NOMO-1 treated with dmso at 0.1 percent for 144 hours (cell line): Measurements from ENCODE around the gene VDR.

Source experiments
- DNase-seq: peaks from one replicate; lab custom pipeline; 2025; ENCODE audit not compliant: unreplicated experiment; lab: John Stamatoyannopoulos, UW

VDR gene

DNA sequence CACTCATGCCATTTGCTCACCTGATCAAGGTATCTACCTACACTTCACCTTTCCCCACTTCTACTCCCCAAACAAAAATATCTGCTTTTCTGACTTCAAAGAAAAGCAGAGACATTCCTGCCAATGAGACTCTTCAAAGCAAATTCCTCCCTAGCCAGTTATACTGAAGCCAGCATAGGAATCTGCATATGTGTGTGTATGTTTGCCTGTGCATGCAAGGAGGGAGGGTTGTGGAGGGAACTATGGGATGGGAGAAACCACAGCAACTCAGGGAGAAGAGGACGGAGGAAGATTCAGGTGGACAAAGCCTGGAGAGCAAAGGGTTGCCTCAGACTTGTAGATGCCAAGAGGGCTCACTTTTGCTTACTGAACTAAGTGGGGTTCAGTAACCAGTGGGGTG, 26.4 kb upstream of the VDR start:
- DNase-seq, result no peak

DNA sequence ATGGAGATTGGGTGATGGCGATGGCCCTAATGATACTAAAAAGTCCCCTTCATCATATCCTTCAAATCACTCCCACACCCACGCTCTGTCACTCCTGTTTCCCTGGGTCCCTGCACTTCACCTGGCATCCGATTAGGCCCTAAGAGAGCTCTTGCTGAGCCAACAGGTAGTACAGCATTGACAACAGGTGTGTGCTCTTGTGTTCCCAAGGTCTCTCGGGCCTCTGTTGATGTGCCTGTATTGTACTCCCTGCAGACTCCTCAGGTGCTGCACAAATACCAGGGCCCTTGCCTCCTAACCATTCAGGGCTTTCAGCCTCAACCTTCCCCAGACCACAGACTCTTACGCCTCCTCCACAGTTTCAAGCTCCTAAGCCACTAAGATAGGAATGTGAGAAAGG, 25.8 kb upstream of the VDR start:
- DNase-seq, result no peak

DNA sequence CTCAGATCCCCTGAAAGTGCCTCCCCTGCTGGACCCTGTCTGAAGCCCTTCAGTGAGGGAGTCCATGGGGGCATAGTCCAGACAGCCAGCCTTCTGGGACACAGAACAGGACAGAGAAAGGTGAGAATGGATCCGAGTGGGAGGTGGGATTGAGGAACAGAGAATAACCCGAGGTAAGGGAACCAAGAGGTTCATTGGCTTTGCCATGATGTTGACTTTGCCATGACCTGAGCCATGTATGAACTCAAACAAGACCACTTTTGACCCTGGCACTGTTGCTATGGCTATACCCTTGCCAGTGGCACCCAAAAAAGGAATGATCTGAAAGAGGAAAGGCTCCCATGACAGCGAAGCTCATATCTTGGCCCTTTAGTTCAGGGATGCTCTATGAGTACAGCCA, 22.6 kb upstream of the VDR start:
- DNase-seq, result no peak

DNA sequence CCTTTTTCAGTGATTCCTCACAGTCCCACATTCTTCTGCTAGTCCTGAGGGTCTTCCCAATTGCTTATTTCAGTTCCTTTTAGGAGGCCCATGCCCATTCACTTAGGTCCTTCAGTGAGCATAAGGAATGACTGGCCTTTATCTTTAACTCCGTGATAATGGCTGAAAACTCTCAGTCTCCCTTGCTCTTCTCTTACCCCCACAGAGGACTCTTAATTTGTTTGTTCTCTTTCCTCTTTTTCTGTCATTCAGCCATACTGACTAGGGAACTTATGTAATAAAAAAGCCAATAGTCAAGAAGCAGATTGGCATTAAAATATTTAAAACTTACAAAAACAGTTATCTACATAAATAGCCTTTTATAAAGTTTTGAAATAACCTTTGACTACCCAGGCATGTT, 17.1 kb upstream of the VDR start:
- DNase-seq, result no peak

DNA sequence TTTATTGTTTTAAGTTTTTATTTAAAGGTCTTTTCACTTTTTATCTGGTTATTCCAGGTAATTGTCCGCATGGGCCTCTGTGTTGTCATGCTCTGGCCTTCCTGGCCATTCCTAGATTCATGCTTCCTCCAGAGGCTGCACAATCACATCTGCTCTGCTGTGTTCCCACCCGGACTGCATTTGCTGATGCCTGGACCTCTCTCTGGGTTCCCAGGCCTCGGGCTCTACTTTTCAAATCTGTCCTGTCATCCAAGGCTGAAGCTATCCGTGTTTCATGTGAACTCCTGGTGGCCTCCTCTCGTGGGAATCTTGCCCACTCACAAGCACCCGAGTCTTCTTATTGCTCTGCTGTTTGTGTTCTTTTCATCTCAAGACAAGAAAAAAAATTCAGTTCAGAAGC, 16.1 kb upstream of the VDR start:
- DNase-seq, result no peak

DNA sequence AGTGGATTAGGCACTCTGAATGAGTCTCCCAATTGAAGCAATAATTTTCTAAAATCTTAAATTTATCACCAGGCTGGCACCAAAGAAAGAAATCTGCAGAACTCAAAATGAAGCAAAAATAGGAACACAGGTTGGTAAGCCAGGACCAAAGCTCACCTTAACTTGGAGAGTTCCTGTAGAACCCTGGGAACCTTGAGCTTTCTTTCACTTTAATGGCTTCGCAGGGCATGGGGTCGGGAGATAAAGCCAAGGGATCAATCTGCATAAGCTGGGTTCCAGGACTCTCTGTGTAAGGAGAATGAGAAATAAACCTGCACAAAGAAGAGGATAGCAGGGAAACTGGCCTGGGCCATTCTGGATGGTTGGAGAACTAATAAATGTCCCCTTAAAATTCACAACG, 8.3 kb upstream of the VDR start:
- DNase-seq, result no peak

DNA sequence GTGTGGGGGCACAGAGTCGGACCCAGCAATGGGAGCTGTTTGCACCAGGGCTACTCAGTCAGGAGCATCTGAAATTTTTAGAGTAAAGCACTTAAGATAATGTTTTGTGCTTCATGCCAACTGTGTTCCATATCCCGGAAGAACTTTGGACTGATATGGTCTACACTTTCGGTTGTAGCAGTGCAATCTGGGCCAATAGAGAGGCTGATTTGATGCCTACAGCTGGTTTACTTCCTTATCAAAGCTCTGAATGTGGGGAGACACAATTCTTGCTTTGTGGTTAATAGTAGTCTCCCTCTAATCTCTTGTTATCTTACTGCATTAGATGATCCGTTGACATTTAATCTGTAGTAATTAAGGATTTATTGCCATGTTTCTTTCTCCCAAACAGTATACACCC, 7.8 kb upstream of the VDR start:
- DNase-seq, result no peak

DNA sequence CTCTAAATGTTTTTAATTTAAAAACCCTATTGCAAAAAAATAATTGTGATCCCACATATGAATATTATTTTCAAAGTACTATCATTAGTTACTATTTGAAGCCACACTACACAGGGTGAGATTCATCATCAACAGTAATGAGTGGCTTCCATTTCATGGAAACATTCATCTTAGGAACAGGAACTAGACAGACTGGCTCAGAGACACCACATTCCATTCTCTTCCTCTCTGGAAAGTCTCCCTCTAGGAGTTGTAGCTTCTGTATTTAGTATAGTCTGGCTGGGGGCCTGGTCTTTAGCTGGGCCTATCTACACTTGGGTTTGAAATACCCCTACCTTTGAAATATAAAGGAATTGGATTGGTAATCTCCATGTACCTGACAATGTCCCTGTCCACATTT, 6.2 kb upstream of the VDR start:
- DNase-seq, result no peak

DNA sequence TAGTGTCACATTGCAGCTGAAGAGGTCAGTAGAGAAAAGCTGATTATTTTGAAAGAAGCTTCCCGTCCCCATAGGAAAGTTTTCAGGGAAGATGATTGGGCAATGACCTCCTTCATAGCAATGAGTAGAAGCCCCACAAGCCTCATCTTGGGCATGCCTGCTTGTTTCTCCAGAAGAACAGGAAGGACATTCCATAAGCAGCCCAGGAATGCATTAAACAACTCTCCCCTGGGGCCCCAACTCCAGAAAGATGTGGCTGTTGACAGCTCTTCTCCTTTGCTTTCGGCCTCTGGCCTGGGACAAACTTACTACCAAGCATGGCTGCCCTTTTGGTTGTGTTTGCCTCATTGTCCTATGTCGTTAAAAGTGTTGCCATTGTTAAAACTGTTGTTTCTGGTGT, 5.7 kb upstream of the VDR start:
- DNase-seq, result no peak

DNA sequence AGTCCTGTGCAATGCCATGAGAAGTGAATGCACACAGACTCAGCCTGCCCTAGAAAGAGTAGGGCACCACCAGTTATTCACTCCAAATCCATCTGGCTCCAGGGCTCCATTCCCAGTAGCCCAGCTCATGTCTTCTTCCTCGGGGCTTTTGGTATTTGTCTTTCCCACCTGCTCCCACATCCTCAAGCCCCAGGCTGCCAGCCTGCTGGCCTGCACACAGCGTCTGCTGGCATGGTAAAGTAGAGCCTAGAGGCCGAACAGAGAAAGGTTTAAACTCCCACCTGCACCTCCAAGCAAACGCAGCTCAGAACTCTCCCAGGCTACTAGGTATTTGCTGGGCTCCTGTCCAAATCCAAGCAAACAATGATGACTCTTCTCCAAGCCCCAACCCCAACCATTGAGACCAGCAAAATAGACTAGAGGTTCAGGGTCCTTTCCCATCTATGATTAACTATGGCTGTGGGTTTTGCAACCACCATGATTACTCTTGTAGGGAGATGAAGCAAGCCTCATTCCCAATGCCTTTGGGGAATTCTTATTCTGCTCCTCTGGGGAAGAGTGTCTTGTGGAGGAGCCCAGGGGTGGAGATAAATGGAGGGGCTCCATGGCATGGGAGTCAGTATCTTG, 5.2 kb upstream of the VDR start:
- no peak for DNase-seq

DNA sequence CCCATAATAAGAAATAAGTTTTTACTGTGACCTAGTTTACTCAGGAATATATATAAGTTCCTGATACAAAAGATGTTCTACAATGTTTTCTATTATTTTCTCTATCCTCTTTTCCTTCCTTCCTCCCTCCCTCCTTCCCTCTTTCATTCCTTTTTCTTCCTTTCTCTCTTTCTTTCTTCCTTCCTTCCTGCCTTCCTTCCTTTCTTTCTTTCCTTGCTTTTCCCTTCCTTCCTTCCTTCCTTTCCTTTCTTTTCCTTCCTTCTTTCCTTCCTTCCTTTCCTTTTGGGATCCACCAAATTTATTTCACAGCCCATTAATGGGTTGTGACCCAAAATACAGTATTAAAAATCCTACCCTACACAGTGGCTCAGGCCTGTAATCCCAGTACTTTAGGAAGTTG, 3.9 kb upstream of the VDR start:
- no peak for DNase-seq

DNA sequence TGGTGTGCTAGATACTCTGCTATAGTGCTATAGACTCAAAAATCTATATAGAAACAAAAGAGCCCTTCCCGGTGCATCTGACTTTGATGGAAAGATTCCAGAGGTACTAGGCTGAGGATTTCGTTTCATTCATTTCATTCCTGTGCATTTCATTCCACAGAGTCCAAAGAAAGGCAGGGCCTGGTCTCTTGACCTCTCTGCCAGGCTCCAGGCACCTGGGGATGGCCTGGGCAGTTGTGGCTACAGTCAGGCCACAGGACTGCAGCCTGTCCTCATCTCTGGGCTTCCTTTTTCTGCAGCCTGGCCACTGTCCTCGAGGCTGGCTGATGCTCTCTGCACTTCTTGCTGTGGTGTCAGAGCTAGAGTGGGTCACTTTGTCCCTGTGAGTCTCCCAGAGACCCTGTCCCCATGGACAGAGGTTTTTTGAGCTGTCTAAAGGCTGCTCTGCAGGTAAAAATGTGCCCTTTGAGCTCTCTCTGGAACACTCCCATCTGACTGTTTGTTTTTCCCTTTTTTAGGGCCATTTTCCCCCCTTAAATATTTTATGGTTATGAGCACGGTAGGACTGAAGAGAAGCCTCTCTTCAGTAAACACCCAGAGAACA, 3.2 kb upstream of the VDR start:
- no peak for DNase-seq

DNA sequence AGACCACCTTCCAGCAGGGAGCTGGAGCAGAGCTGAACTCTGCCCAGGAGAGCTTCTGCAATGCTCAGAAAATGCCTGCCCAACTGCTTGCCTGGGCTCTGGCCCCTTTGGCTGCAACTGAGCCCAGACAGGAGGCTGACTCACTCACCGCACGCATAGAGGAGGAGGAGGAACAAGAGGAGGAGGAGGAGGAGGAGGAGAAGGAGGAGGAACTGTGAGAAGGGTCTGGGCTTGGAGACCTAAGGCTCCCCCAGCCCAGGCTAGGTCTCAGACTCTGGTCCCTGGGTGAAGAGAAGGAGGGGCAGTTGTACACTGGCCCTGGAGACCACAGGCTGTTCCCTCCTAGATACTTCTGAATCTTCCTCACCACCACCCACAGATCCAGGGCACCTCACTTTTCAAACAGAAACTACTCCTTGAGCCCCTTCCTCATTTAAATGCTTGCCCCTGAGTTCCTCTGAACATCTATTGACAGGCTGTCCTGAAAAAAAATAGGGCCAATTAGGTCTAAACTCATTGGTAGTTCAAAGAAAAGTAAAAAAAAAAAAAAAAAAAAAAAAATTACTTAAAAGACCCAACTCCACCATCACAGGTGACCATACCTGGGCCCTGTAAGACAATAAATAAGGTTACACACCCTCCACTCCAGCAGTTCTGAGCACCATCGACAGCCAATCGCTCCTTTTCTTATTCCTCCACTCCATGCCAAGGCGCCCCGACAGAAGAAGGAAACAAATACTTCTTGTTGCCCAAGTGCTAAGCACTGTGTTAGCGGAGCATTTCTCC, 674 bp downstream of the VDR start:
- DNase-seq, result peak; percentile 71

DNA sequence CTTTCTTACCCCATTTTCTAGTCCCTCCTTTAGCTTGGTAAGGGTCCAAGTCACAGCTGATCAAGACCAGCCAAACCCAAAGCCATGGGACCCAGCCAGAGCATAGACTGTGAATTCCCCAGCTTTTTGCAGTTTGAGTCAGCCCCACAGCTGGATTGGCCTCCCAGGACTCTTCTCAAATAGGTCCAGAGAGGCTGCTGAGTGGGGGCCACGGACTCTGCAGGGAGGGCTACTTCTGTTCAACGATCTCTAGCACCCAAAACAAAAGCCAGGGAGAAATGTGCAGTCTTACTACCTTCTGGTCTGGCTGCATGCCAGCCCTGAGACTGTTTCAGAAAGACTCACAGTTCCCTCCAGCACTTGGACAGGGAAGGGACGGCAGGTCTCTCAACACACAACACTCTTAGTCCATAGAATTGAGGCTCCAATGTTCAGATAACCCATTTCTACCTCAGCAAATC, 1.6 kb downstream of the VDR start:
- no peak for DNase-seq

DNA sequence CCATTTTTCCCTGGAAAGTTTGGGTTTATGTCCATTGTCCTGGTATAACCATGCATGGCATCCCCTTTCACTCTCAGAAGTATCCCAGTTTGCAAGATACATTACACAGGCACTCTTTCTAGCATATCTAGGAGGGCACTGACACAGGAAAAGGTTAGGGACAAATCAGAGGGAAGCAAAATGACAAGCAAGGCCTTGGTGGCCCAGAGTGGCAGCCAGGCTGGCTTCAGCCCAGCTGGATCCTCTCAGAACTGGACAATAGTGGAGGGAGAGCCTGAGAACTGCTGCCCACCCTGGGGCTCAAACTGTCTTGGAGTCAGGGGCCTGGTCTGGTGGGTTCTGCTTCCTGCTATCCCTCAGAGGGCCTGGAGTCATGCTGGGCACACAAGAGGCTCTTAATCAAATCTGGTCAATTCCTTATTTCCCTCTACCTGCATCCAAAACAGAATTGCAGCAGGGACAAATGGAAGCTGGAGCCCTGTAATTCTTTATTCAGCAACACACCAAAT, 2.6 kb downstream of the VDR start:
- no peak for DNase-seq

DNA sequence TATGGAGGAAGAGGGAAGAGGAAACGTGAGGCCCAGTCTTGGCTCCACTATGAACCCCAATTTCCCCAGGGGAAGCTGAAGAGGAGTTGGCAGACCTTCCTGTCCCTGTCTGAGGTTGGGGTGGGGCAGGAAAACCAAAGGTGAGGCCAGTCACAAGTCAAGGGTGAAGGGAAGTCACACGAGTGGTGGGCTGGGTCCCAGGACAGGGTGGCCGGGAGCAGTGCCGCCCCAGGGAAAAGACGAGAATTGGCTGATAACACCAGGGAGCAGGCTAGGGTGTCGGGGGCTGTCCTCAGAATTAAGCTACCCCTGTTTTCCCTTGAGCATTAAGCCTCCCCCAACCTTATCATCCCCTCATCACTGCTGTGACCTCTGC, 3.1 kb downstream of the VDR start:
- no peak for DNase-seq

DNA sequence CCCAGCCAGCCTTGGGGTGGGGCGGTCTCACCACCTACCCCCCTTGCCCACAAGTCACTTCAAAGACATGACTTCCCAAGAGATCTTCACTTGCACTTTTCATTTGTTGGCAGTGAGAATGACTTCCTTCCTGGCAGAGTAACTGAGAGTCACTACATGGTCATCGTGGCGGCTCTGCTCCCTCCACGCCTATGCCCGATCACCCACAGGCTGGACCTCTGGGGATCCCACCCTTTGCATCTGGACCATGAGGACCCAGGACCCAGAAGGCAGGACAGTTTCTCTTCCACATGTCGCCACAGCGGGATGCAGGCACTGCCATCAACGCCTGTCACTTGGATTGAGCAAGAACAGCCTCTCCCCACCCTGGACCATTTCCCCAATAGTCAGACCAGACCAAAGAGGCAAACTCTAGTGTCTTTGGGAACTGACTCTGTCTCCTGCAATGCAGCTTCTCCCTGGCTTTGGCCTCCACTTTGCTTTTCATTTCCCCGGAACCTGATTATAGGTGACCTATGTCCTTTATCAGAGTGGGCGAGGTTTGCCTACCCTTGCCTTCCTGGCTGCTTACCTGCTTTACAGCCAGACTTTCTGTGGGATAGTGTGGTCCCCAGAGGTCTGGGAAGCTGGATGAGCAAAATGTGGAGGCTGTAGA, 3.6 kb downstream of the VDR start:
- DNase-seq, result peak; percentile 46

DNA sequence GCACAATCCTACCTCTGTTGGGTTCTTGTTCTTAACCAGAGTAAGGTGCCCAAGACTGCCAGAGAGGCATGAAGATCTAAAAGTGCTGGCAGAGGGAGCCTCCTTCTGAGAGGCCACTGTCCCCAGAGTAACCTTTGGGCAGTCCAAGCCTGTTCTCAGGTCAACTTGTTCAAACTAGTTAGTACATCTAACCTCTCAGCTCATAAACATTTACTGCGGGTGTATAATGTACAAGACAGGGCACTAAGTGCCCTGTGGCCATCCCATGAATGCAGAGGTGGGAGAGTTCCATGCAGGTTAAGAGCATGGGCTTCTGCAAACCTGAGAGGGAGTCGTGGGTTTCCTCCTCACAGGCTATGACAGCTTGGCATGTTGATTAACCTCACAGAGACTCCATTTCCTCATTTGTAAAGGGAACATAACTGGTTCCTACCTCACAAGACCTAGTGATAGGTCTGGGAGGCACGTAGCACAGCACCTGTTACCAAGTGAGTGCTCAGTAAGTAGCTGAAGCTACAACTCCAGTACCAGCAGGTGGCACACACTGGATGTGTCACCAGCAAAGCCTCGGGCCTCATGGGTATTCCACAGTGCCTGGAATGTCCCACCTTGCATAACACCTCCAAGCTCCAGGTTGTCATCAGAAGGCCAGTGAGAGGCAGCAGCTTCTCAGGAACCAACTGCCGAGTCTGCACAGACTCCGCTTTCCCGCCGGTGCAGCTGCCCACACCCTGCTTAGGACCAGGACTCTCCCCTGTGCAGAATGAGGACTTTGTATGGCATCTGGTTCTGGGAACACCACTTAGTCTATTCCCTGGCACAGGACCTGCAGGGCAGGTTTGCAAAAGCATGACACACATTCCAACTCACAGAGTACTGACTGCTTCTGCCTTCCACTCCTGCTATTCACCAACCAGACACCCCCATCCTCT, 4.4 kb downstream of the VDR start:
- peak; percentile 12 for DNase-seq

DNA sequence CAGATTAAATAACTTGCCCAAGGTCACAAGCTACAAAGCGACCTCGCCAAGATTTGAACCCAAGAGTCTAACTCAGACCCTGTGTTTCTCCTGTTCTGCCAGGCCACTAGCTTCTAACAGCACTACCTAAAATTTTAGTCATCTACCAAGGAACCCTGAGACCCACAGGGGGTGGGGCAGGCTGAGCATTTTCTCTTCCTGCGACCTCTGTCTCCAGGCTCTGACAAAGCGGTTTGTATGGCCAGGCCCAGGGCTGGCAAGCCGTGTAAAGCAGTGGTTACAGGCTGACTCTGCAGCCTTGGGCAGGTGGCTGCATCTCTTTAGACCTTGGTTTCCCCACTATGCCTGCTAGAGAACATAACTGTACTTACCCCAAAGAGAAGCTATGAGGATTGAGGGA, 5.3 kb downstream of the VDR start:
- DNase-seq, result no peak

DNA sequence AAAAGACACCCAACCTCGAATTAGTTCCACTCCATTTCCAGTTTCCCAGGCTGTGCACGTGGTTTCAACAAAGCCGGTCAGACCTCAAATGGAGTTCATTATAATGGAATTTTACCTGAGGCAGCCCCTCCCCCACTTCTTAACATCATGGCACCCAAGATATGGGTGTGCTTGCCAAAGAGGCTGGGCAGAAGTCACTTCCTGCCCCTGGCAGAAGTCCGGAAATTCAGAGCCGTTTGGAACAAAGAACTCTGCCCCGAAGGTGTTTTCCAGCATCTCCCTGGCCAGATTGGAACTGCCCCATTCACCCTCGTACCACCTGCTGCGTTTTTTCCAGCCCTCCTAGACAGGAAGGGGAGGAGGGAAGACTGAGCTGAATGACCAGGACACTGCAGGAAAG, 8.2 kb downstream of the VDR start:
- DNase-seq, result no peak

DNA sequence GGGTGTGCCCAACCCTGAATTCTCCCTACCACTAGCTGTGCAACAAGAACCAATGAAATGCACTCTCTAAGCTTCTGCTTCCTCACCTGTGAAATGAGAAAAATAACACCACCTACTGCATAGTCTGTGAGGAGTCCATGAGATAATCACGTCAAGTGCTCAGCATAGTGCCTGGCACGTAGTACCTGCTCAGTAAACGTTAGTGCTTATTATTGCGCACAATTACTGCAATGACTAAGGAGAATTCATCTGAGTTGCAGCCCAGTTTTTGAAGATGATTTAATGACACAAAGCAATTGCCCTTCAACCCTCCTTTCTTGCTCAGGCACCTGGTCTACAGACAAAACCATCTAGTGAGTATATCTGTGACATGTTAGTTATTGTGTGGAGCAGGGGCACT, 8.8 kb downstream of the VDR start:
- DNase-seq, result no peak
